Activated CD8-positive, alpha-beta memory T cell treated with anti-CD3 and anti-CD28 coated beads, Interleukin-2, amount 50 U/mL, for 48 hours (primary cell): Measurements from ENCODE around the gene TK1.

Source experiments
- DNase-seq: peaks from one replicate; pipeline ENCODE4 v3.0.0-alpha.2; 2020

Gene TK1

GRCh38 chr17:78219396-78220150, 32.7 kb upstream of the TK1 start:
- no peak for DNase-seq

GRCh38 chr17:78214706-78215061, 27.8 kb upstream of the TK1 start:
- no peak for DNase-seq

GRCh38 chr17:78214016-78214705, 27.3 kb upstream of the TK1 start, which contains the start of gene BIRC5:
TSS of gene BIRC5 (plus strand) at chr17:78214253. CDS start at chr17:78214317, 64 bp downstream.
- DNase-seq = peak; percentile 96

GRCh38 chr17:78211032-78211431, 24.2 kb upstream of the TK1 start:
- DNase-seq = no peak

GRCh38 chr17:78210111-78210510, 23.3 kb upstream of the TK1 start:
- no peak for DNase-seq

- no peak for DNase-seq
Measured at GRCh38 chr17:78208486-78208885, 21.6 kb upstream of the TK1 start.

GRCh38 chr17:78206298-78206697, 19.4 kb upstream of the TK1 start:
- no peak for DNase-seq

- no peak for DNase-seq
Measured at GRCh38 chr17:78205124-78205775, 18.4 kb upstream of the TK1 start.

GRCh38 chr17:78204387-78205123, 17.7 kb upstream of the TK1 start:
- DNase-seq = no peak

- no peak for DNase-seq
Measured at GRCh38 chr17:78202666-78203065, 15.8 kb upstream of the TK1 start.

- DNase-seq = no peak
Measured at GRCh38 chr17:78200451-78200850, 13.6 kb upstream of the TK1 start.

GRCh38 chr17:78197147-78197832, 10.4 kb upstream of the TK1 start:
- no peak for DNase-seq

GRCh38 chr17:78196716-78197115, 9.9 kb upstream of the TK1 start:
- DNase-seq = no peak

GRCh38 chr17:78185981-78186691, 716 bp downstream of the TK1 start:
- peak; percentile 64 for DNase-seq

GRCh38 chr17:78184868-78185267, 2.0 kb downstream of the TK1 start:
- DNase-seq = no peak

GRCh38 chr17:78184351-78184750, 2.5 kb downstream of the TK1 start:
- no peak for DNase-seq

GRCh38 chr17:78183916-78184315, 2.9 kb downstream of the TK1 start:
- DNase-seq = no peak

- DNase-seq = no peak
Measured at GRCh38 chr17:78182504-78182903, 4.3 kb downstream of the TK1 start.

- no peak for DNase-seq
Measured at GRCh38 chr17:78180508-78180907, 6.3 kb downstream of the TK1 start.

GRCh38 chr17:78180083-78180482, 6.8 kb downstream of the TK1 start:
- no peak for DNase-seq

GRCh38 chr17:78179372-78179771, 7.5 kb downstream of the TK1 start:
- no peak for DNase-seq

GRCh38 chr17:78176548-78177025, 10.3 kb downstream of the TK1 start:
- DNase-seq = peak; percentile 90
